Measurements from ENCODE around the gene CIT. TPM values are rescaled to one million over a fixed set of nuclear protein-coding genes. Genes with fewer than 3 reads are reported as not detected.

The CIT gene
- total RNA-seq, 2 experiments from 2014 or later: 1.3 to 1.9 TPM

DNA sequence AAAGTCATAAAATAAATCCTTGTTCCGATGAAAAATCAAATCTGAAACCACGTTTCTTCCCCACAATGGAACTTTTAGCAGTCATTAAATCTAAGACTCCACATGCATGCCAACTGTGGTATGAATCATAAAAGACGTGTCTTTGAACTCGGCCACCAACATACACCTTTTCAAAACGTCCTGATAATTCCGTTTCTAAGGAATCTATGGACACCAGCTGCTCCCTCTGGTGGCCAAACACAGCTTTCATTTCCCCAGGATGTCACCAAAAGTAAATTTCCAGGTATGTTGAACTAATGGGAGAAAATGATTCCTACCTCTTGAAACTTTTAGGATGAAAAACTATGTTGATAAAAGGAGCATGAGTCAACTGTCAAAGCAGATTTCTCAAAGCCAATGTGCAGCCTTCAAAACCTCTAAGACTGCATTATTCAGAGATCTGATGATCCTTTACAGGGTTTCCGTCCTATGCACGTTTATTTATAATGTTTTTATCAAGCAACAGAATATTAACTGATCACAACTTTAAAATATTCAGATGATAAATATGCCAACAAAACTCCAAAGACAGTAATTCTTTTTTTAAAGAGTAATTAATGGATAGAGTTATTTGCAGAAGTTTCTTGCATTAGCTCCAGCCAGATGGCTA is 96.2 kb downstream of the CIT start:
- Mint-ChIP-seq H3K4me1 (ENCODE audit: low read depth) (no peaks in the 10 kb centered on the region), H3K27ac (no peak overlapping the region), H3K27me3 (no peaks in the 10 kb centered on the region), H3K9me3 (peaks cover 4% of the 10 kb centered on the region), H3K36me3 (ENCODE audit: low read depth) (no peaks in the 10 kb centered on the region), H3K4me3 (no peak overlapping the region)
- H3K4me1 ChIP-seq (ENCODE audit: insufficient read depth, low read length): peaks cover 4% of the 10 kb centered on the region
- TF ChIP-seq CTCF (IDR thresholded peaks at IDR 0.05): peak; percentile 46
- DNase-seq (peak in 2 of 14 experiments; percentile 5 to 11), ATAC-seq (ENCODE audit: poor library complexity) (no peak)
- ChIA-PET CTCF (no interaction called here), POLR2A (no interaction called here)
- H3K36me3 ChIP-seq (ENCODE audit: insufficient read depth, low read length): no peaks in the 10 kb centered on the region
- peaks cover 0 to 9% of the 10 kb centered on the region in 2 experiments for H3K9me3 ChIP-seq (ENCODE audit: control insufficient read depth in 1 of 2, insufficient read depth in 1 of 2, low read length in 2 of 2)
- H3K27me3 ChIP-seq (ENCODE audit: control insufficient read depth in 1 of 2, insufficient read depth in 2 of 2, low read length in 2 of 2): no peaks in the 10 kb centered on the region
- intact Hi-C loops (cut with DNase I, micrococcal nuclease): no loop called here
- no peak overlapping the region for H3K27ac ChIP-seq (ENCODE audit: low read depth in 1 of 2, low read length in 2 of 2)
- H3K4me3 ChIP-seq (ENCODE audit: low read length): no peak overlapping the region

GRCh38 chr12:119775246-119775895 is 101.7 kb downstream of the CIT start:
- Mint-ChIP-seq H3K9me3 (no peaks in the 10 kb centered on the region), H3K27ac (no peak overlapping the region), H3K36me3 (ENCODE audit: low read depth) (peaks cover 6% of the 10 kb centered on the region), H3K4me3 (no peak overlapping the region), H3K27me3 (no peaks in the 10 kb centered on the region), H3K4me1 (ENCODE audit: low read depth) (no peaks in the 10 kb centered on the region)
- CTCF ChIA-PET: no interaction called here
- POLR2A ChIA-PET: no interaction called here
- Histone ChIP-seq H3K4me3 (ENCODE audit: low read length) (no peak overlapping the region), H3K27ac (ENCODE audit: low read depth in 1 of 2, low read length in 2 of 2) (no peak overlapping the region), H3K27me3 (ENCODE audit: control insufficient read depth in 1 of 2, insufficient read depth in 2 of 2, low read length in 2 of 2) (no peaks in the 10 kb centered on the region), H3K9me3 (ENCODE audit: control insufficient read depth in 1 of 2, insufficient read depth in 1 of 2, low read length in 2 of 2) (no peaks in the 10 kb centered on the region), H3K4me1 (ENCODE audit: insufficient read depth, low read length) (no peaks in the 10 kb centered on the region), H3K36me3 (ENCODE audit: insufficient read depth, low read length) (no peaks in the 10 kb centered on the region)
- intact Hi-C loops (cut with DNase I, micrococcal nuclease): no loop called here
- TF ChIP-seq CTCF (IDR thresholded peaks at IDR 0.05): no peak
- DNase-seq (no peak), ATAC-seq (ENCODE audit: poor library complexity) (no peak)

- H3K36me3 Mint-ChIP-seq (ENCODE audit: low read depth): peaks cover 6% of the 10 kb centered on the region
Measured at GRCh38 chr12:119772431-119772830, 104.7 kb downstream of the CIT start.

More at GRCh38 chr12:119772431-119772830, 104.7 kb downstream of the CIT start:
- H3K27me3 Mint-ChIP-seq: no peaks in the 10 kb centered on the region
- H3K4me3 Mint-ChIP-seq: no peak overlapping the region
- ATAC-seq (ENCODE audit: poor library complexity) (no peak), DNase-seq (no peak)
- Histone ChIP-seq H3K9me3 (ENCODE audit: control insufficient read depth in 1 of 2, insufficient read depth in 1 of 2, low read length in 2 of 2) (no peaks in the 10 kb centered on the region), H3K4me3 (ENCODE audit: low read length) (no peak overlapping the region), H3K27ac (ENCODE audit: low read depth in 1 of 2, low read length in 2 of 2) (no peak overlapping the region), H3K27me3 (ENCODE audit: control insufficient read depth in 1 of 2, insufficient read depth in 2 of 2, low read length in 2 of 2) (no peaks in the 10 kb centered on the region), H3K36me3 (ENCODE audit: insufficient read depth, low read length) (no peaks in the 10 kb centered on the region), H3K4me1 (ENCODE audit: insufficient read depth, low read length) (no peaks in the 10 kb centered on the region)
- CTCF ChIA-PET: interaction anchor here (0.6 kb wide), 1 partner anchor 819 kb away, joined by 3 read pairs; no protein-coding TSS in a partner anchor
- intact Hi-C loops (cut with DNase I, micrococcal nuclease): no loop called here
- no peaks in the 10 kb centered on the region for H3K9me3 Mint-ChIP-seq
- H3K27ac Mint-ChIP-seq: no peak overlapping the region
- POLR2A ChIA-PET: no interaction called here
- no peaks in the 10 kb centered on the region for H3K4me1 Mint-ChIP-seq (ENCODE audit: low read depth)
- TF ChIP-seq CTCF (IDR thresholded peaks at IDR 0.05): no peak

Data from CD4-positive, alpha-beta T cell (primary cell).